ENCODE results near the gene WDR19. TPM values are rescaled to one million over a fixed set of nuclear protein-coding genes. Genes with fewer than 3 reads are reported as not detected.
"Not testable (repeated sequence)": the region's sequence is repeated elsewhere in the genome, so short reads cannot be mapped to it uniquely, and the experiment has no call there.

WDR19 gene
- total RNA-seq, 1 experiment from 2014 or later: 33.2 TPM

- no peak overlapping the region for H3K4me3 ChIP-seq
- TF ChIP-seq, protein P1, sequence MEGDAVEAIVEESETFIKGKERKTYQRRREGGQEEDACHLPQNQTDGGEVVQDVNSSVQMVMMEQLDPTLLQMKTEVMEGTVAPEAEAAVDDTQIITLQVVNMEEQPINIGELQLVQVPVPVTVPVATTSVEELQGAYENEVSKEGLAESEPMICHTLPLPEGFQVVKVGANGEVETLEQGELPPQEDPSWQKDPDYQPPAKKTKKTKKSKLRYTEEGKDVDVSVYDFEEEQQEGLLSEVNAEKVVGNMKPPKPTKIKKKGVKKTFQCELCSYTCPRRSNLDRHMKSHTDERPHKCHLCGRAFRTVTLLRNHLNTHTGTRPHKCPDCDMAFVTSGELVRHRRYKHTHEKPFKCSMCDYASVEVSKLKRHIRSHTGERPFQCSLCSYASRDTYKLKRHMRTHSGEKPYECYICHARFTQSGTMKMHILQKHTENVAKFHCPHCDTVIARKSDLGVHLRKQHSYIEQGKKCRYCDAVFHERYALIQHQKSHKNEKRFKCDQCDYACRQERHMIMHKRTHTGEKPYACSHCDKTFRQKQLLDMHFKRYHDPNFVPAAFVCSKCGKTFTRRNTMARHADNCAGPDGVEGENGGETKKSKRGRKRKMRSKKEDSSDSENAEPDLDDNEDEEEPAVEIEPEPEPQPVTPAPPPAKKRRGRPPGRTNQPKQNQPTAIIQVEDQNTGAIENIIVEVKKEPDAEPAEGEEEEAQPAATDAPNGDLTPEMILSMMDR (conservative IDR thresholded peaks at IDR 0.05): no peak
- no peak for TF ChIP-seq EZH2 (IDR thresholded peaks at IDR 0.05; ENCODE audit: low read depth)
- intact Hi-C loops (cut with micrococcal nuclease; ENCODE audit: unreplicated experiment): no loop called here
- BruUV-seq (replicated peaks): no TSS peak
- no peaks in the 10 kb centered on the region for H3K79me2 ChIP-seq (ENCODE audit: low read depth)
- POLR2A ChIA-PET (ENCODE audit: unreplicated experiment): no interaction called here
- peaks cover 17% of the 10 kb centered on the region for H3K4me1 ChIP-seq (replicated peaks; ENCODE audit: insufficient read depth)
- H3K4me2 ChIP-seq: no peak overlapping the region
- H3K27ac ChIP-seq: no peak overlapping the region
- H3K27me3 ChIP-seq (ENCODE audit: insufficient read depth, low read depth): no peaks in the 10 kb centered on the region
- H2AFZ ChIP-seq: no peak overlapping the region
- H4K20me1 ChIP-seq (ENCODE audit: insufficient read depth): no peaks in the 10 kb centered on the region
- 0 out of 2 replicates have a peak, but pooled peaks cover 4% of the 10 kb centered on the region for H3F3A ChIP-seq (ENCODE audit: insufficient read depth, low read depth)
- DNase-seq: no peak
- H3K9me3 ChIP-seq (ENCODE audit: insufficient read depth, low read depth): no peaks in the 10 kb centered on the region
- no peaks in the 10 kb centered on the region for H3K9me2 ChIP-seq (ENCODE audit: insufficient read depth)
- 0 out of 2 replicates have a peak, but pooled peaks cover 4% of the 10 kb centered on the region for H3K36me3 ChIP-seq (ENCODE audit: low read depth)
- CTCF ChIA-PET: no interaction called here
Observed at GRCh38 chr4:39259571-39260330, 77.4 kb downstream of the WDR19 start.

- peaks cover 6% of the 10 kb centered on the region; the same call in 1 of the 2 replicates for H3K4me1 ChIP-seq (replicated peaks; ENCODE audit: insufficient read depth)
- TF ChIP-seq EZH2 (IDR thresholded peaks at IDR 0.05; ENCODE audit: low read depth): no peak
- TF ChIP-seq, protein P1 (conservative IDR thresholded peaks at IDR 0.05): no peak
- H4K20me1 ChIP-seq (ENCODE audit: insufficient read depth): no peaks in the 10 kb centered on the region
- H3K27me3 ChIP-seq (ENCODE audit: insufficient read depth, low read depth): no peaks in the 10 kb centered on the region
- H3K27ac ChIP-seq: no peak overlapping the region
- no peaks in the 10 kb centered on the region for H3K79me2 ChIP-seq (ENCODE audit: low read depth)
- H3K4me3 ChIP-seq: no peak overlapping the region
- intact Hi-C loops (cut with micrococcal nuclease; ENCODE audit: unreplicated experiment): no loop called here
- H3K9me3 ChIP-seq (ENCODE audit: insufficient read depth, low read depth): no peaks in the 10 kb centered on the region
- H3K4me2 ChIP-seq: no peak overlapping the region
- ChIA-PET CTCF (no interaction called here), POLR2A (ENCODE audit: unreplicated experiment) (no interaction called here)
- no peaks in the 10 kb centered on the region for H3F3A ChIP-seq (ENCODE audit: insufficient read depth, low read depth)
- H2AFZ ChIP-seq: no peak overlapping the region
- BruUV-seq (replicated peaks): no TSS peak
- H3K36me3 ChIP-seq (ENCODE audit: low read depth): no peaks in the 10 kb centered on the region
- no peaks in the 10 kb centered on the region for H3K9me2 ChIP-seq (ENCODE audit: insufficient read depth)
- no peak for DNase-seq
Observed at GRCh38 chr4:39263895-39264294, 81.6 kb downstream of the WDR19 start.

- TF ChIP-seq, protein P1 (conservative IDR thresholded peaks at IDR 0.05): no peak
- no peak for TF ChIP-seq EZH2 (IDR thresholded peaks at IDR 0.05; ENCODE audit: low read depth)
- no peaks in the 10 kb centered on the region for H3F3A ChIP-seq (ENCODE audit: insufficient read depth, low read depth)
- intact Hi-C loops (cut with micrococcal nuclease; ENCODE audit: unreplicated experiment): no loop called here
- no peaks in the 10 kb centered on the region for H3K9me2 ChIP-seq (ENCODE audit: insufficient read depth)
- H3K36me3 ChIP-seq (ENCODE audit: low read depth): no peaks in the 10 kb centered on the region
- DNase-seq: no peak
- no peaks in the 10 kb centered on the region for H3K27me3 ChIP-seq (ENCODE audit: insufficient read depth, low read depth)
- no peak overlapping the region for H3K4me2 ChIP-seq
- no peaks in the 10 kb centered on the region for H3K79me2 ChIP-seq (ENCODE audit: low read depth)
- no TSS peak for BruUV-seq (replicated peaks)
- CTCF ChIA-PET: no interaction called here
- H3K27ac ChIP-seq: no peak overlapping the region
- no peaks in the 10 kb centered on the region for H3K9me3 ChIP-seq (ENCODE audit: insufficient read depth, low read depth)
- no peak overlapping the region for H3K4me3 ChIP-seq
- H4K20me1 ChIP-seq (ENCODE audit: insufficient read depth): no peaks in the 10 kb centered on the region
- H2AFZ ChIP-seq: no peak overlapping the region
- H3K4me1 ChIP-seq (replicated peaks; ENCODE audit: insufficient read depth): no peaks in the 10 kb centered on the region
- POLR2A ChIA-PET (ENCODE audit: unreplicated experiment): no interaction called here
Observed at GRCh38 chr4:39274503-39274902, 92.2 kb downstream of the WDR19 start.

GRCh38 chr4:39277661-39278060 lies 95.3 kb downstream of the WDR19 start:
- H2AFZ ChIP-seq; H3K79me2 ChIP-seq (ENCODE audit: low read depth); H3F3A ChIP-seq (ENCODE audit: insufficient read depth, low read depth); H3K27ac ChIP-seq; H3K4me3 ChIP-seq; BruUV-seq (replicated peaks); H3K4me1 ChIP-seq (replicated peaks; ENCODE audit: insufficient read depth); H3K9me3 ChIP-seq (ENCODE audit: insufficient read depth, low read depth); intact Hi-C loops (cut with micrococcal nuclease; ENCODE audit: unreplicated experiment); H3K27me3 ChIP-seq (ENCODE audit: insufficient read depth, low read depth); H3K9me2 ChIP-seq (ENCODE audit: insufficient read depth); DNase-seq; CTCF ChIA-PET; H3K4me2 ChIP-seq; H3K36me3 ChIP-seq (ENCODE audit: low read depth); H4K20me1 ChIP-seq (ENCODE audit: insufficient read depth); POLR2A ChIA-PET (ENCODE audit: unreplicated experiment): not testable (repeated sequence)

All from PC-9 (cell line).